ENCODE measurements around the gene LIPI.
A peak's percentile ranks its signal among the peaks of the same experiment; 100 is the strongest.
"Not testable (repeated sequence)": the region's sequence is repeated elsewhere in the genome, so short reads cannot be mapped to it uniquely, and the experiment has no call there.

The LIPI gene

DNA sequence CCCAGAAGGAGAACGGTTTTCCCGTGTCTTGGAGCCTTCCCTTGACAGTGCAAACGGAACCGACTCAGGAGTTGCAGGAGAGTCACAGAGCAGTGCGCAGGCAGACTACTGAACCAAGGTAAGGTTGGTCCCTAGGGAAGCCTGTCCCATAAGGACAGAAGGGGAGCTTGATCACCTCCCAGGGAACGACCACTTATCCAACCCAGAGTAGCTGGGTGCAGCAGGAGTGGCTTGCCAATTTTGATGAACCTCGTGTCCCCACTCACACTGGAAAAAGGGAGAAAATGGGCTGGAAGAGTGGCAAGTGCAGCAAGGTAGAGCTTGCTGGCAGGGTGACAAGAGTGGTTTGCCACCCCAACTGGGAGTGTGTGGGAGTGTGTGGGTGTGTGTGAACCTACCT is 95.1 kb downstream of the LIPI start:
- no peak for DNase-seq (ENCODE audit: low spot score)
- Histone ChIP-seq H3K4me1 (ENCODE audit: insufficient read depth, poor library complexity, severe bottlenecking) (no peaks in the 10 kb centered on the region), H3K27ac (ENCODE audit: poor library complexity, severe bottlenecking) (no peak overlapping the region), H3K9me3 (ENCODE audit: severe bottlenecking) (no peaks in the 10 kb centered on the region), H3K27me3 (ENCODE audit: insufficient read depth, poor library complexity, severe bottlenecking) (no peaks in the 10 kb centered on the region), H3K36me3 (ENCODE audit: low read depth) (no peaks in the 10 kb centered on the region), H3K4me3 (ENCODE audit: severe bottlenecking) (no peak overlapping the region)
- no peak for TF ChIP-seq CTCF (IDR thresholded peaks at IDR 0.05; ENCODE audit: poor library complexity, severe bottlenecking)
- ATAC-seq (ENCODE audit: low read depth) = no peak

DNA sequence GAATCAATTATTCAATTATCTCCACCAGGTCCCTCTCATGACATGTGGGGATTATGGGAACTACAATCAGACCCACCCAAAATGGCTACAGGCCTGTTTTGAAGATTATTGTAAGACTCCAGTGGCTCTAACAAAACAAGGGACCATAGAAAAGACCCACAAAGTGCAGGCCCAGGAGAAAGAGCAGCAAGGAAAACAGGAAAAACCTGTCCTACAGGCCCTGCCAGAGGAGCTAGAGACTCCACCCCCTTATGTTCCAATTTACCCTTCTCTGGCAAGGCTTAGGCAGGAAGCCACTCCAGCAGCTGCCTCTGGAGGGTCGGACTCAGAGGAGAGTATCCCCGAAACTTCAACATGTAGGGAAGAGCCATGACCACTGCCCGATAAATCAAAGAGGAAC is 96.5 kb downstream of the LIPI start:
- no peaks in the 10 kb centered on the region for H3K9me3 ChIP-seq (ENCODE audit: severe bottlenecking)
- H3K36me3 ChIP-seq (ENCODE audit: low read depth) = no peaks in the 10 kb centered on the region
- H3K4me3 ChIP-seq (ENCODE audit: severe bottlenecking) = no peak overlapping the region
- no peak for DNase-seq (ENCODE audit: low spot score)
- H3K27ac ChIP-seq (ENCODE audit: poor library complexity, severe bottlenecking) = no peak overlapping the region
- ATAC-seq (ENCODE audit: low read depth) = peak; percentile 74
- no peak for TF ChIP-seq CTCF (IDR thresholded peaks at IDR 0.05; ENCODE audit: poor library complexity, severe bottlenecking)
- no peaks in the 10 kb centered on the region for H3K4me1 ChIP-seq (ENCODE audit: insufficient read depth, poor library complexity, severe bottlenecking)
- H3K27me3 ChIP-seq (ENCODE audit: insufficient read depth, poor library complexity, severe bottlenecking) = no peaks in the 10 kb centered on the region

DNA sequence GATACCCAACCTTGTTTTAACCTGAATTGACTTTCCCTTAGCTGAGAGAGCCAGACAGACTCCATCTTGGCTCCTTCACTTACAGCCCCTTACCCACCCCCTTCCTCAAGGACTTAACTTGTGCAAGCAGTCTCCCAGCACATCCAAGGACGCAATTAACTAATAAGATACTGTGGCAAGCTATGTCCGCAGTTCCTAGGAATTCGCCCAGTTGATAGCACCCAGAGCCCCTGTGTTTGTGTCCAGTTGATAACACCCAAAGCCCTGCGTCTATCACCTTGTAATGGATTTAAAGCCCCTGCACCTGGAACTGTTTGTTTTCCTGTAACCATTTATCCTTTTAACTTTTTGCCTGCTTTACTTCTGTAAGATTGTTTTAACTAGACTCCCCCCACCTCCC is 106.2 kb downstream of the LIPI start:
- not testable (repeated sequence) for H3K9me3 ChIP-seq (ENCODE audit: severe bottlenecking); H3K27ac ChIP-seq (ENCODE audit: poor library complexity, severe bottlenecking); DNase-seq (ENCODE audit: low spot score); H3K36me3 ChIP-seq (ENCODE audit: low read depth); ATAC-seq (ENCODE audit: low read depth); H3K4me1 ChIP-seq (ENCODE audit: insufficient read depth, poor library complexity, severe bottlenecking); H3K4me3 ChIP-seq (ENCODE audit: severe bottlenecking); H3K27me3 ChIP-seq (ENCODE audit: insufficient read depth, poor library complexity, severe bottlenecking)

DNA sequence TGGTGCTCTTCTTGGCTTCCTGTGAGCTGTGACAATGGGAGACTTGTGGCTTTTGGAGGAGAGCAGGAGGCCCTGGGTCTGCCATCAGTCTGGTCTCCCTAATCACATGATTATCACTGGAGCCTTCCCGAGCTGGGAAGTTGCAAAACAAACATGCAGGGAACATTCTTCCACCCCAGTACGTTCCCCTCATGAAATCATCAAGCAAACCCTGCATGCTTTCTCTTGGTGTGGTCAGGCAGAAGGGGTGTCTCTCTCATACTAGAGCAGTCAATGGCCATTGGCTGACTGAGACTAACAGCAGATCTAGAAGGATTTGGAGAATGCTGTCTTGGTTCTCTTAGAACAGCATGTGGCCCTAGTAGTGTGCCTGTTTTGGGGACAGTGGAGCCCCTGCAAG is 111.2 kb downstream of the LIPI start:
- Histone ChIP-seq H3K36me3 (ENCODE audit: low read depth) (no peaks in the 10 kb centered on the region), H3K27ac (ENCODE audit: poor library complexity, severe bottlenecking) (no peak overlapping the region), H3K27me3 (ENCODE audit: insufficient read depth, poor library complexity, severe bottlenecking) (no peaks in the 10 kb centered on the region), H3K4me1 (ENCODE audit: insufficient read depth, poor library complexity, severe bottlenecking) (no peaks in the 10 kb centered on the region), H3K9me3 (ENCODE audit: severe bottlenecking) (no peaks in the 10 kb centered on the region), H3K4me3 (ENCODE audit: severe bottlenecking) (no peak overlapping the region)
- no peak for ATAC-seq (ENCODE audit: low read depth)
- TF ChIP-seq CTCF (IDR thresholded peaks at IDR 0.05; ENCODE audit: poor library complexity, severe bottlenecking) = no peak
- DNase-seq (ENCODE audit: low spot score) = no peak

DNA sequence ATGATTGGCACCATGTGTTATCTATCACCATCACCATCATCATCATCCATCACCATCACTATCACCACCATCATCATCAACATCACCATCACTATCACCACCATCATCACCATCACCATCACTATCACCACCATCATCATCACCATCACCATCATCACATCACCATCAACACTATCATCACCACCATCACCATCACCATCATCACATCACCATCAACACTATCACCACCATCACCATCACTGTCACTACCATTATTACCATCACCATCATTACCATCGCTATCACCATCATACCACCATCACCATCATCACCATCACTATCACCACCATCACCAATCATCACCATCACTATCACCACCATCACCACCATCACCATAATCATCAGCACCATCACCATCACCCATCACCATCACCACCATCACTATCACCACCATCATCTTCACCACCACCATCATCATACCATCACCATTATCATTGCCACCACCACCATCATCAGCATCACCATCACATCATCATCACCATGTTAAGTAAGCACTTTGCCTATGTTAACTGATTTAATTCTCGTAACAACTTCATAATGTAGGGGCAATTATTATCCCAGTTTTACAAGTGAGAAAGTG is 112.8 kb downstream of the LIPI start:
- Histone ChIP-seq H3K9me3 (ENCODE audit: severe bottlenecking) (no peaks in the 10 kb centered on the region), H3K27ac (ENCODE audit: poor library complexity, severe bottlenecking) (no peak overlapping the region), H3K4me3 (ENCODE audit: severe bottlenecking) (no peak overlapping the region), H3K36me3 (ENCODE audit: low read depth) (no peaks in the 10 kb centered on the region), H3K4me1 (ENCODE audit: insufficient read depth, poor library complexity, severe bottlenecking) (no peaks in the 10 kb centered on the region), H3K27me3 (ENCODE audit: insufficient read depth, poor library complexity, severe bottlenecking) (no peaks in the 10 kb centered on the region)
- no peak for TF ChIP-seq CTCF (IDR thresholded peaks at IDR 0.05; ENCODE audit: poor library complexity, severe bottlenecking)
- DNase-seq (ENCODE audit: low spot score) (no peak), ATAC-seq (ENCODE audit: low read depth) (no peak)
